ENCODE results near the gene TAS2R19.
"Not testable (repeated sequence)": the region's sequence is repeated elsewhere in the genome, so short reads cannot be mapped to it uniquely, and the experiment has no call there.

Gene TAS2R19, protein sequence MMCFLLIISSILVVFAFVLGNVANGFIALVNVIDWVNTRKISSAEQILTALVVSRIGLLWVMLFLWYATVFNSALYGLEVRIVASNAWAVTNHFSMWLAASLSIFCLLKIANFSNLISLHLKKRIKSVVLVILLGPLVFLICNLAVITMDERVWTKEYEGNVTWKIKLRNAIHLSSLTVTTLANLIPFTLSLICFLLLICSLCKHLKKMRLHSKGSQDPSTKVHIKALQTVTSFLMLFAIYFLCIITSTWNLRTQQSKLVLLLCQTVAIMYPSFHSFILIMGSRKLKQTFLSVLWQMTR

DNA sequence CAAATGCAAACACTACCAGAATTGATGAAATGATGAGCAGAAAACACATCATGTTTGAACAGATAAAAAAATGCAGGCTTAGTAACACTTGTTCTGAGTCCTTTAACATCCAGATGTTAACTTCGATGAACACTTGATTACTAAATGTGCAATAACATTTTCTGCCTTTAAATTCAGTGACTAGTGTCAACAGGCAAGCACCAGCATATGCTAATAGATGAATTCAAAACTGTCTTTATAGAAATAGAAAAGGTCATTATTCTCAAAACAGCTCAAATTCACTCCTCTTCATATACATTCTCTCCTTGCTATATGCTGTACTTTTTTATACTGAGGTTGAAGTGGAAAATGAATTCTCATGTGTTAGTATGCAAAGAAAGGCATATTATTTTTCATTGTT is at the start of gene TAS2R19:
TSS of gene TAS2R19 (minus strand) at position 101 of the 400 bp plus-strand sequence. CDS start at position 52, 49 bp downstream.
- DNase-seq: no peak

DNA sequence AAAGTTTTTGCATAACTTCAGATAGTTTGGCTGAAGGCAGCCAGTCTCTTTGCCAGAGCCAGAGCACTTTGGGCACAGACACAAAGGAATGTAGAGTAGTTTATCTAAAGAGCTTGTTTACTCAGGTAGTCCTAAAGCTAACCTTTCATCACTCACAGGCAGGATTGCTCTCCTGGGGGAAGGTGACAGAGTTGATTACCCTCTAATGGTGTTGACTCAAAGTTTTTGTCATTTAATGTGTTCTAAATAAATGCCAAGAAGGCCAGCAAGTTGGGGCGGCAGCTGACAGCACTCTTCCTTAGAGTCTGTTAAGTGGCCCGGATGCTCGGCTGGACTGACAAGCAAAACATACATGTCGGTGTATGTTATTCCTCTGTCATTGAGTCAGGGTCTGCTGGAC is 49.0 kb upstream of the TAS2R19 start:
- DNase-seq: no peak

DNA sequence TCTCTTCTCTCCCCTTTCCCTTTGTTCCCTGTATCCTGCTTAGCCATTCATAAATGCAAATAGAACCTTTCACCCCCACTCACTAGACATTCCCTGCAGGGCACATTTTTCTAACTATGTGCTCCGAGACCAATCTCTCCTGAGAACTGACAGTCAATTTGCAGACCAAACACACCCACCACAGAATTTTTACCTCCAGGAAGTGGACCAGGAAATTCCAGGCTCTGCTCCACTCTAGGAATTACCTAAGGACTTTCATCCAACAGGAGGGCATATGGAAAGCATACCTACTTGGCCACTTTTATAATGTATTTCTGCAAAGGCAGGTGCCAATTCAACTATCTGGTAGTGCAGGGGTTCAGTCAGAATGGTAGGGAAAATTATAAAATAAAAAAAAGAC is 48.6 kb upstream of the TAS2R19 start:
- DNase-seq: no peak

DNA sequence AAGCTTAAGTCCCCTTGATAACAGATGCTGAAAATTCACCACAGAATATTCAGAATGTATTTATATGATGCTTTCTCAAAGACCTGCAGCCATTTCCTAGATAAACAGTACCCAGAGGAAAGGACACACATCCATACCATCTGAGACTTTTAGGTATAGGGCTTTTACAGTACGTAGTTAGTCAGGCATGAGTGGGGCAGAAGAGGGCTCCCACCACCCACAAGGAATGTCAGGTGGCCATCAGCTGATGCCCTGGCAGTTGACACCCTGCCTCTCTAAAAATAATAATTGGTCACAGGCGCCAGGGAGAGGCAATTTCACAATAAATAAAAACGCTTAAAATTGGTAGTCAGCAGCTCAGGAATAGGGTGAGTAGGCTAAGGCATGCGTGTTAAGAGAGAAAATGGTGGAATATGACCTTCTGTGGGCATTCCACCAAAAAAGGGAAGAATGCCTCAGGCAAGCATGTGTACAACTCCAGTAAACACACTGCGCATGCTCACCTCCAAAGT is 47.5 kb upstream of the TAS2R19 start:
- no peak for DNase-seq

DNA sequence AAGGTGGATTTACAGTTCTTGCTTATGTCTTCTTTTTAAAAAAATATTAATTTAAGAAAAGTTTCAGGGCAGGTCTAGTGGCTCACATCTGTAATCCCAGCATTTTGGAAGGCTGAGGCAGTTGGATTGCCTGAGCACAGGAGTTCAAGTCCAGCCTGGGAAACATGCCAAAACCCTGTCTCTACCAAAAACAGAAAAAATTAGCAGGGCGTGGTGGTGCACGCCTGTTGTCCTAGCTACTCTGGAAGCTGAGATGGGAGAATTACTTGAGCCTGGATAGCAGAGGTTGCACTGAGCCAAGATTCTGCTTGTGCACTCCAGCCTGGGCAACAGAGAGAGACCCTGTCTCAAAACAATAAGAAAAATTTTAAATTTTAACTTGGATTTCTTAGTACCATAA is 45.1 kb upstream of the TAS2R19 start:
- DNase-seq: peak; percentile 17

DNA sequence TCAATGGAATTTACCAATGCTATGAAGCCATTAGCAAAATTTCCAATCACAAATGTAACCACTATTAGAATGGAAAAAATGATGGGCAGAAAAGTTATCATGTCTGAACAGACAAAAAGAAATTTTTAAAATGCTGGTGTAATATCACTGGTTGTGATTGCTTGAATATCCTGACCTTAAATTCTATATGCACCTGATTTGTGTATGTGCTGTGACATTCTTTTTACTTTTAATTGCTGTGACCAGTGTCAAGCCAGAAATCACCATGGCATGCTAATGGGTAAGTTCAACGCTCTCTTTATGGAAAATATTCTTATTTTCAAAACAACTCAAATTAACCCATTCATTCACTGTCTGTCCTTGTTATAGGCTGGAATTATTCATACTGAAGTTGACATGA is 39.8 kb upstream of the TAS2R19 start, which contains the start of gene TAS2R46:
TSS of gene TAS2R46 (minus strand) at position 101 of the 400 bp plus-strand sequence. CDS start at position 101, 0 bp downstream.
- not testable (repeated sequence) for DNase-seq

DNA sequence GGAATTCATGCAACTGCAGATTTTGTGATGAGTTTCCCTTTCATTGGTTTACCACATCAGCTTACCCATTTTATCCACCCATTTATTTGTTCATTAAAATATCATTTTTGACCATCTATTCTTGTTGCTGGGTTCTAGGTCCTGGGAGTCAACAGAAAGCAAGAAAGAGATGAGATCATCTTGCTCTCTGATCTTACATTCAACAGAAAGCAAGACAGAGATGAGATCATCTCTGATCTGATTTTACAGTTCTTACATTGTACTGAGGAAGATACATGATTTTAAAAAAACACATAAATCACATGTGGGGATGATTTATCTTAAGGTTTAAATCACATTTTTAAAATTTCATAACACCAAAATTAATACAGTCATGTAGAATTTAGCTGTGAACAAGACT is 37.4 kb upstream of the TAS2R19 start:
- no peak for DNase-seq

DNA sequence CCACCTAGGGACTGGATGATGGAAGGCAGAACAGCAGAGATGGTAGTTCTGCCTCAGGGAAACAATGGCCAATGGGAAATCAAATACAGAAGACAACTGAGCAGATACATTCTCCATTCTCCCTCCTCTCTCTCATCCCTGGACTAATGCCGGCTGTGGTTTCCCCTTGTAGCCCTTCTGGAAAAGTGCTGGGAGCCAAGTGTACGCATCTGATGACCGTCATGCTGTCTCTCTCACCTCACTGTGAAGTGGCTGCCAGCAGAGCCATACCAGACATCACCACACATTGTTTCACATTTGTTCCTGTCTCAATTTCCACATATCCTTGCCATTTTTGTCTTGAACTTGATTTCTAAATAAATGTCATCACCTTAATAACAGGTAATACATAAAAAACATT is 36.6 kb upstream of the TAS2R19 start:
- DNase-seq: no peak

DNA sequence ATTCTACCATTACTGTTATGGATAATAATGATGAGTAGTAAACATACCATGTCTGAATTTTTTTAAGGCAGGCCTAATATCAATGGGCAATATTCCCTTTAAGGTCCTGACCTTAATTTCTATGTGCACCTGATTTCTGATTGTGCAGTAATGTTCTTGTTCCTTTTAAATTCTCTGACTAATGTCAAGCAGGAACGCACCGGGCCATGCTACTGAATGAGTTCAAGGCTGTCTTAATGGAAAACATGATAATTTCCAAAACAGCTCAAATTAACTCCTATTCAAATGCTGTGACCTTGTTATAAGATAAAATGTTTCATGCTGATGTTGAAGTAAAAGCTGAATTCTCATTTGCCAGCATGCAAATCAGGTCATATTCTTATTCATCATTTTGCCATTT is 32.9 kb upstream of the TAS2R19 start:
- DNase-seq: no peak

DNA sequence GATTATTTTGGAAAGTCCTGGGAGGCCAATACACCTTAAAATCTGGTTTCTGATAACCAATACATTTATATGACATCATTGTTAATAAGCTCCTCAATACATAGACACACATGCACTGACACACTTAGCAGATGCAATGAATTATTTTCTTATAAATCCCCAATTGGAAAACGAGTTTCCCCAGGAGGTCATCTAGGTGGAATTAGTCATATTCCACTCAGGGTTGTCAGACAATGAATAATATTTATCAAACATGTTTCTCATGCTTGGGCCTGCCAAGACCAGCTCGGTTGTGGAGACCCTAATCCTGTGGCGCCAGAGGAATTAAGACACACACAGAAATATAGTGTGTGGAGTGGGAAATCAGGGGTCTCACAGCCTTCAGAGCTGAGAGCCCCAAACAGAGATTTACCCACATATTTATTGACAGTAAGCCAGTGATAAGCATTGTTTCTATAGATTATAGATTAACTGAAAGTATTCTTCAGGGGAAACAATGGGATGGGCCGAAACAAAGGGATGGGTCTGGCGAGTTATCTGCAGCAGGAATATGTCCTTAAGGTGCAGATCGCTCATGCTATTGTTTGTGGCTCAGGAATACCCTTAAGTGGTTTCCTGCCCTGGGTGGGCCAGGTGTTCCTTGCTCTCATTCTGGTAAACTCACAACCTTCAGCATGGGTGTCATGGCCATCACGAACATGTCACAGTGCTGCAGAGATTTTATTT is 27.5 kb upstream of the TAS2R19 start:
- DNase-seq: not testable (repeated sequence)

DNA sequence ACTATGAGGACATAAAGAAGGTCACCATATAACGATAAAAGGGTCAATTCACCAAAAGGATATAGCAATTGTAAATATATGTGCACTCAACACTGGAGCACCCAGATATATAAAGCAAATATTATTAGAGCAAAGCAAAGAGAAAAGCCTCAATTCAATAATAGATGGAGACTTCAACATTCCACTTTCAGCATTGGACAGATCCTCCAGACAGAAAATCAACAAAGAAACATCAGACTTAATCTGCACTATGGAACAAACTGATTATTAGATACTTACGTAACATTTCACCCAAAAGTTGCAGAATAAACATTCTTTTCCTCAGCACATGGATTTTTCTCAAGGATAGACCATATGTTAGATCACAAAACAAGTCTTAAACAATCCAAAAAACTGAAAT is 18.9 kb upstream of the TAS2R19 start:
- not testable (repeated sequence) for DNase-seq

DNA sequence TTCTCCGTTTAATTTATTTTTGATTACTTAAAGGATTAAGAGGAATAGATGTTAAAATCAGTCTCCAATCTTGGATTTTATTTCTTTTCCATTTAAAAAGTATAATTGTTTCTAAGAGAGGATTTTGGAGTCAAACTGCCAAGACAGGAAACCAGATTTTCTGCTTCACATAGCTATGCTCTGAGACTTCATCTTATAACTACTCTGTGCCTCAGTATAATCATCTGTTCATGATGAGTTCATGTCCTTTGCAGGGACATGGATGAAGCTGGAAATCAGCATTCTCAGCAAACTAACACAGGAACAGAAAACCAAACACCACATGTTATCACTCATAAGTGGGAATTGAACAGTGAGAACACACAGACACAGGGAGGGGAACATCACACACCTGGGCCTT is 17.7 kb upstream of the TAS2R19 start:
- DNase-seq: no peak

DNA sequence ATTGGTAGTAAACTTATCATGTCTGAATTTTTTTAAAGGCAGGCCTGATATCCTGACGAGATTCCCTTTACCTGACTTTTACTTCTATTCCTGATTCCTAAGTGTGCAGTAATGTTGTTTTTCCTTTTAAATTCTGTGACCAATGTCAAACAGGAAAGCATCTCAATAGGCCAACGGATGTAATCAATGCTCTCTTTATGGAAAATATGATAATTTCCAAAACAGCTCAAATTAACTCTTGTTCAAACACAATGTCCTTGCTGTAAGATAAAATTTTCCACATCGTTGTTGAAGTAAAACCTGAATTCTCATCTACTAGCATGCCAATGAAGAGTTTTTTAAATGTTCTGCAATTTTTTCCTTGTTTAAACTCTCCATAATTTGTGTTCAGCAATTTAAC is 16.8 kb upstream of the TAS2R19 start:
- DNase-seq: no peak

DNA sequence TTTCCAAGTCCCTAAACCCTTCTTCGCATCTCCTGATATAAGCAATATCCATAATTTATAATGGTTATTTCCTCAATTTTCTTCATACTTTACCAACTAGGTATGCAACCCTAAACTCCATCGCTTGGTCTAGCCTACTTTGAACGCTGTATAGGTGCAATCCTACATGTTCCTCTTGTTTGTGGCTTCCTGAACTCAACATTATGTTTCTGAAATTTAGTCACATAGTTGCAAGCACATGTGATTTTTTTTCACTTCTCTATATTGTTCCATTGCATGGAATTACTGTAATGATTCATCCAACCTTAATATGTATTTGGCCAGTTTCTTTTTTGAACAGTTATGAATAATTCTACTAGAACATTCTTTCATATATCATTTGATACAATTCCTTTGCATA is 11.5 kb upstream of the TAS2R19 start:
- not testable (repeated sequence) for DNase-seq

DNA sequence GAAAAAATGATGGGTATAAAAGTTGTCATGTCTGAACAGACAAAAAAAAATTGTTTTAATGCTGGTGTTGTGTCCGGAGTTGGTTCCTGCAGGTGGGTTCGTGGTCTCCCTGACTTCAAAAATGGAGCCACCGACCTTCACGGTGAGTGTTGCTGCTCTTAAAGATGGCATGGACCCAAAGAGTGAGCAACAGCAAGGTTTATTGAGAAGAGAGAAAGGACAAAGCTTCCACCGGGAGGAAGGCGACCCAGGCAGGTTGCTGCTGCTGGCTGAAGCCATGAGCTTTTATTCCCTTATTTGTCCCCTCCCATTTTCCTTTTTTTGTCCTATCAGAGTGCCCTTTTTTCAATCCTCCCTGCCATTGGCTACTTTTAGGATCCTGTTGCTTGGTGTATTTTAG is 8.9 kb upstream of the TAS2R19 start, which contains the start of gene TAS2R31:
TSS of gene TAS2R31 (minus strand) at position 101 of the 400 bp plus-strand sequence. CDS start at position 29, 72 bp downstream.
- DNase-seq: no peak

DNA sequence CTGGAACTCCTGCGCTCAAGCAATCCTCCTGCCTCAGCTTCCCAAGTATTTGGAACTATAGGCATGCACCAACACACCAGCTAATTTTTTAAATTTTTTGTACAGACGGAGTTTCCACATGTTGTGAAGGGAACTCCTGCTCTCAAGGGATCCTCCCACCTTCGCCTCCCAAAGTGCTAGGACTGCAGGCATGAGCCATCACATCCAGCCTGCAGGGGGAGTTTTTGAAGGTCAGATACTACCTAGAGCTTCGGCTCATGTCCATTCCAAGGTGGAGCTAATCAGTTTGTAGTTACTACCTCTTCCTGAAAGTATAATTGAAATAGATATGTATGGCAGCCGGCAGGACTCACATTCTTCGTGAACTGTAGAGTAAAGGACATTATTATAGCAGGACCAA is 3.7 kb upstream of the TAS2R19 start:
- DNase-seq: no peak

DNA sequence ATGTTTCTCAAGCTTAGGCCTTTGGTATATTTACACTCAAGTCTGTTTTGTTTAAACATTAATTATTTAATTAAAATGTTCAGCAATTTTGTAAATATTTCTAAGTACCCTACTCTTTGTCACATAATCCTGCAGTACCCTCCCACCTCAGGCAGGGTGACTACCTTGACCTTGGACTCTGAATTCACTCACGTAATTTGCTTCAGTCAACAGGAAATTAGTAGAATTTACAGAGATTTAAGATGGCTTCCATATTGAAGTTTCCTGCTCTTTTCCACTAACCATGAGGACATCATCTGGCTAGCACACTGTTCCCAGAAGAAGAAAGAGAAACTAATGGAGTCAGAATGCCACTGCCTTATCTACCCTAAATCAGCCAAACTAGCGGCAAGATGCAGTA is 967 bp upstream of the TAS2R19 start:
- no peak for DNase-seq

DNA sequence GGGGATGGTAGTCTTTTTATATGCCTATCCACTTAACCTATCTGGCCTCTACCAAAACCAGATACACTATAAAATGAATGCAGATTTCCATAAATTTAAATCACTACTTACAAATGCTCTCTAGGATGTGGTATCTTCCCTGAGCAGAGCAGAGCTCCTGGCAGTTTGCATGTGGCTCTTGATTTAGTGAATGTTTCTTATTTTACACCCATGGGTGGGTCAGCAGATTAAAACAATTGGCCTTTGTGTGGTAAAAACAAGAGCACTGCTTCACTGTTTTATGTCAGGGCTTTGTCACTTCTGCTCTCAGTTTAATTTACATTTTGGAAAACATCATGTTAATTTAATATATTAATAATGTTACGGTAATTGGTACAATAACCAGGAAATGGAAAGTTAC is 5.5 kb downstream of the TAS2R19 start:
- no peak for DNase-seq

DNA sequence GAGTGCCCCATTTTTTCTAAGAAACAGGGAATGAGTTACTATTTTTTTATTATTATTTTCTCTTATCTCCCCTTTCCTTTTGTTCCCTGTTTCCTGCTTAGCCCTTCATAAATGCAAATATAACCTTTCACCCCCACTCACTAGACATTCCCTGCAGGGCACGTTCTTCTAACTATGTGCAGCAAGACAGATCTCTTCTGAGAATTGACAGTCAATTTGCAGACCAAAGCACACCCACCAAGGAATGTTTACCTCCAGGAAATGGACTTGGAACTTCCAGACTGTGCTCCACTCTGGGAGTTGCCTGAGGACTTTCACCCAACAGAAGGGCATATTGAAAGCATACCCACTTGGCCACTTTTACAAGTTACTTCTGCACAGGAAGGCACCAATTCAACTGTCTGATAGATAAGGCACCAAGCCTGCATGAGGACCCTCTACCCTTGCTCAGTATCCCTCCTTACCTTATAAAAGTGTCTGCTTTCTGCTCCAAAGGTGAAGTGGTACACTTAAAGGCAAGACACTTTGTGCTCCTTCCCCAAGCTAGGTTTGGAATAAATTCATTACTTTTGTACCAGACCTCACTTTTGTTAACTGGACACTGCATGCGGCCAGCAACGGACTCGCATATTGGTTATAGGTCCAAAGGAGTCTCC is 6.5 kb downstream of the TAS2R19 start:
- no peak for DNase-seq

DNA sequence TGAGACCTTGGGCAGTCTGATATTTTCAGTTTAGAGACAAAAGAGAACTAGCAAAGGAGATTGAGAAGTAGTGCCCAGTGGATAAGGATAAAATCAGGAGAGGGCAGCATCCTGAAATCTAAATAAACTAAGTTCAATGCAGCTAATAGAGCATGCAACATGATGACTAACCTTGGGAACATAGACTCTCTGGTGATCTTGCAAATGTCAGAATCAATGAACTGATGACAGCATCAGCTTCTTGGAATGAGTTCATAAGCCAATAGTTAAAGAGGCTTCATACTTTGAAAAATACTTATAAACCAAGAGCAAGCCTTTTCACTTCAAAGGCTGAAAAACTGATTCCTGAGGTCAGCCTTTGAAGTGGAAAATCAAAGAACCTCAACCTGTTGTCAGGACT is 8.2 kb downstream of the TAS2R19 start:
- no peak for DNase-seq

DNA sequence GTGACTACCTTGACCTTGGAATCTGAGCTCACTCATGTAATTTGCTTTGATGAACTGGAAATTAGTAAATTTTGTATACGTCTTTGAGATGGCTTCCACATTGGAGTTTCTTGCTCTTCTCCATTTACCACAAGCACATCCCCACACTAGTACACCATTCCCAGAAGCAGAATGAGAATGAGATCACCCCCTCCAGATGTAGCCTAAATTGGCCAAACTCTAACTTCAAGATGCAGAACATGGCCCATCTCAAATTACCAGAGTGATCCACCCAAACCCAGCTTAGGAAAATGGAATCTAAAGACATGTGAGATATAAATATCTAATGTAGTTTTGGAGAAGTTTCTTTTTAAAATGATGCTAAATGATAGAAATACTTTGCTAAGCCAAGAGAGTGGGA is 14.8 kb downstream of the TAS2R19 start:
- no peak for DNase-seq

DNA sequence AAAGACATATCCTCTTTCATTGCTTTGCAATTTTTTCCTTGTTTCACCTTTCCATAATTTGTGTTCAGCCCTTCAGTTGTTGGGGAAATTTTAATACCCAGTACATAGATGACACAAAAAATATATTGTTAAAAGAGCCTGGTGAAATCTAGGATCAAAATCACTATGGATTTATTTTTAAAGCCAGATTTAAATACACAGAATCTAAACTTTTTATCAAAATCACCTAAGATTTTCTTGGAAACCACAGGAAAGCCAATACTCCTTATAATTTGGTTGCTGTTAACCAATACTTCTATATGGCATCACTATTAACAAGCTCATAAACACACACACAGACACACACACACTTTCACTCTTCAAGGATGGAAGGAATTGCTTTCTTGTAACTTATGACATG is 24.2 kb downstream of the TAS2R19 start, which contains the start of gene TAS2R20:
TSS of gene TAS2R20 (minus strand) at position 101 of the 400 bp plus-strand sequence. CDS start 429 bp downstream, outside the sequence.
- DNase-seq: no peak

DNA sequence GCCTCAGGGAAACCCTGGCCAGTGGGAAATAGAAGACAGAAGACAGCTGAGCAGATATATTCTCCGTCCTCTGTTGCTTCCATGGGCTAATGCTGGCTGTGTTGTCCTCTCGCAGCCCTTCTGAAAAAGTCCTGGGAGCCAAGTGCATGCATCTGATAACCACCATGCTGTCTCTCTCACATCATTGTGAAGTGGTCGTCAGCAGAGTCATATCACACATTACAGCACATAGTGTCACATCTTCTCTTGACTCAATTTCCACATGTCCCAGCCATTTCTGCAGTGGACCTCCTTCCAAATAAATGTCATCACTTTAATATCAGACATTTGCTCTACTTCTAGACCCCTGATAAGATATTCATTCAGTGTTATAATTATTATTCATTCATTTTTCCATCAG is 28.1 kb downstream of the TAS2R19 start:
- DNase-seq: no peak
